GM21528 (cell line): ENCODE data around the gene TTYH3.
A peak's percentile ranks its signal among the peaks of the same experiment; 100 is the strongest.

Experiments
- ATAC-seq: cut with Tn5 transposase; IDR thresholded peaks from one replicate; pipeline ENCODE4 v1.9.1; 2021; ENCODE audit warnings: mild to moderate bottlenecking, moderate library complexity; ENCODE audit not compliant: unreplicated experiment, low FRiP score

The TTYH3 gene

DNA sequence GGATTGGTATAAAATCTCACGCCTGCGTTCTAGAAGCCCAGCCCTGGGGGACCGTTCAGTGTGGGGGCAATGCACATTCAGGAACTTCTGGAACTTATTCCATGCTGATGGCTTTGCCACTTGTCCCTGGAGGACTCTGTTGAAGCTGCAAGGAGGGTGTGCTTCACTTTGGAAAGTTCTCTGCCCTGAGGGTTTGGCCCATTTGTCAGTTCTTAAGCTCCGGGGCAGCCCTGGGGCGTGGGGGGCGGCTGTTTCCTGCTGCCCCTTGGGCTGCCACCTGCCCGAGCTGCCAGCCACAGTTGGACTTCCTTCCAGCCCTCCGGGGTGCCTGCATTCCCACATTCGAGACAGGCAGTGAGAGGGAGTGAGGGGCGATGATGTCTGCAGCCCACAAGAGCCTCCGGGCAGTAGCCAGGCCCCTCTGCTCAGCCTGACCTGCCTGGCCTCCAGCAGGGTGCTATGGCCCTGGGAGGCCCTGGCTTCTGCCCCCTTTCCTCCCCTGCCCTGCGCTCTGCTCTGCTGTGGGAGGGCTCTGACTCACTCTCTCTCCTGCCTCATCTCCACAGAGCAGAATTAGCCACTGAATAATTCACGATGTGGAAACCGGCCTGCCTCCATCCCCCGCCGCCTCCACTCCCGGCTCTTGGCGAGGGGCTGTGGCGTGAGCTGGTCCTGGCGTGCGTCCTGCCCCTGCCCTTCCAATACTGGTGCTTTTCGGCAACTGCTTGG, 1.9 kb downstream of the TTYH3 start:
- no peak for ATAC-seq

DNA sequence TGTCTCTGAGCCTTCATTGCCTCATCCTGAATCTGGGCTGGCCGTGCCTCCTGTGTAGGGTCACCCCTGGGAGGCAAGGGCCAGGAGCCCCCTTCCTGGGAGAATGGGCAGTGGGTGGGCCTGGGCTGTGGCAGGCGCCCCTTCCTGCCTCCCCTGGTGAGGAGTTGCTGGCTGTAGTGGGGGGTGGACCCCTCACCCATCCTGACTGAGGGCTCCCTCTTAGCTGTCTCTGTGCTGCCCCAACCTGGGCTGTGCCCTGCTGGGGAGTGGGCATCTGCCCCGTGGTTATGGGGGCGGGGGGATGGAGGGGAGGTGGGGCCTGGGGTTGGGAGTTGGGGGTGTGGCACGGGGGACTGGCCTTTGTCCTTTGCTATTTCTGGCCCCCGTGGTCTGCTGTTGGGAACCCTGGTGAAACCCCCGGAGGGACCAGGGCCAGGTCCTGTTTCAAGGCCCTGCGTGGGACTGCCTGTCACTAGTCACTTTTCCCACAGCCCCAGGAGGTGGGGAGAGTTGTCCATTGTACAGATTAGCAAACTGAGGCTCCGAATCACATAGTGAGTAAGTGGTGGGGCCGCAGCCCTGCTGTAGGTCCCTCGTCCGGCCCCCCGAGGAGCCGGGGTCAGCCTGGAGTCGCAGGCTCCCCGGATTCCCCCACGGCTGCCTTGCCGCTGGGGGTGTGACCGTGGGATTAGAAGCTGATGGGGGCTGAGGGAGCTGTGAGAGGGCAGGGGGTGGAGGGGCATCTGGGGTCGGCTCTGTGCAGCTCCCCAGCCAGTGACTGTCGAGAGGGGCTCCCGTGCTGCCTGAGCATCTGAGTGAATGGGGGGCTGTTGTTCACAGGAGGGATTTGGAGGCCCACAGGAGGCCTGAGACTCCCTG, 2.7 kb downstream of the TTYH3 start:
- ATAC-seq = no peak

DNA sequence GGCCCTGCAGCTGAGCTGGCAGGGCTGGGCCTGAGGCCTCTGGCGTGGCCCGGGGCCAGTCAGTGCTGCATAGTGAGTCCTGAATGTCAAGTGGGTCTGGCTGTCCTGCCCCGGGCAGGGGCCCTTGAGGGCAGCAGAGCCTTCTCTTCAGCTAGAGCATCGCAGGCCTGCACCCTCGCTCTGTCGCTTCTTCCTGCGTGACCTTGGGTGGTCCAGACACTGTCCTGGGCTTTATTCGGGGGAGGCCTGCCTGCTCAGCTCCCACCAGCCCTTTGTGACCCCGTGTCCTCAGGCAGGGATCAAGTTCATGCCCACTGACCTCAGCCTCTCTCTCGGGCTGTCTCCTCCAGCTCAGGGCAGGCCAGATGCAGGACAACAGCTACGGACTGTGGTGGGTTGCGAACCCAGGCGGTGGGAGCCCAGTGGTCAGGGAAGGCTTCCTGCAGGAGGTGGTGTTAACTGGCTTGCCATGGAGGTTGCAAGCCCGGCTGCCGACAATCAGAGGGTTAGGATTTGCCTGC, 3.4 kb downstream of the TTYH3 start:
- ATAC-seq = no peak

DNA sequence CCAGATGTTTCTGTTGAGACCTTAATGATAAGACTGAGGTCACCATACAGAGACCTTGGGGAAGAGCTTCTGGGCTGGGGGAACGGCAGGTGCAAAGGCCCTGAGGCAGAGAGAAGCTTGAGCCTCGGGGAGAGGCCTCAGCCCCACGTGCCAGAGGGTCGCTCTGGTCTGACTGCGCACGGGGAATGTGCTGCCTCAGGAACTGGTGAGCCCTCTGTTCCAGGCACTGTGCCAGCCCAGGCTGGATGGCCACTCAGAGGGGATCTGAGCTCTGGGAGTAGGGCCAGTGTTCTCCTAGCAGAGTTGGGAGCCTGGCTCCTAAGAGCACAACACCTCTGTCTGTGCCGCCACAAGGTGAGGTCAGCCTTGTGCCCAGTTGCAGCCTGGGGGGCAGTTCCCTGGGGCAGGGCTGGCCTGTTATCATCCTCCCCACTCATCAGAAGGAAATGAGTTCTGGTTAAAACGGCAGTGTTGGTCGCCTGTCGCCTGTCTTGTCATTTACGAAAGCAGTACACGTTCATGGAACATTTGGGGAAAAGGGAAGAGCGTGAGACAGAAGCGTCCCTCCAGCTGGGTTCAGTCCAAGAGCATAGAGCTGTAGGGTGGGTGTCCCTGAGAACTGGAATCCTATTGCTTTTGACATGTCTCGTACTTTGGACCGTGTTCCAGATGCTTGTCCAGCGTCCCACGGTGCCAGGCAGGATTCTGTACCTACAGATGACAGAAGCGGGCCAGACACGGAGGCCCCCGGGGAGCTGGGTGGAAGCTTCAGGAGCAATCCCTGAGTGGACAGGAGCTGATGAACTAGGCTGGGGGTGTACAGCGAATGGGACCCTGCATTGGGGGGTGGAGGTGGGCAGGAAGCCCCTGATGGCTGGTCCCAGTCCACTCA, 4.3 kb downstream of the TTYH3 start:
- no peak for ATAC-seq

DNA sequence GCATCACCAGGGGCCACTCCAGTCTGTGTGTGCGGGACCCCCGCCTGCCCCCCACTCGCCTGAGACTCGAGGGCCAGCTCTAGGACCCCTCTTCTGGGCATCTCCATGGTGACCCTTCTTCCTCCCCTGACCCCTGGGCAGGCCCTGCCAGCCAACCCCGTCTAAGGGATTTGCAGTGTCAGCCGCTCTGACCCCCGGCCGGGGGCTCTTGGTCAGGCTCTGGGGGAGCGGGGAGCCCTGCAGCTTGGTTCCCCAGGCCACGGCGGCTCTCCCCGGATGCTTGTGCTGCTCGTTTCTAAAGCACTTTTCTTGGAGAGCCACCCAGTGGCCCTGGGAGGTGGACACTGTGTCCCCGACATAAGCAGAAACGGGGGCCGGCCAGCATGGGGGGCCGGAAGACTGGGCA, 5.3 kb downstream of the TTYH3 start:
- no peak for ATAC-seq

DNA sequence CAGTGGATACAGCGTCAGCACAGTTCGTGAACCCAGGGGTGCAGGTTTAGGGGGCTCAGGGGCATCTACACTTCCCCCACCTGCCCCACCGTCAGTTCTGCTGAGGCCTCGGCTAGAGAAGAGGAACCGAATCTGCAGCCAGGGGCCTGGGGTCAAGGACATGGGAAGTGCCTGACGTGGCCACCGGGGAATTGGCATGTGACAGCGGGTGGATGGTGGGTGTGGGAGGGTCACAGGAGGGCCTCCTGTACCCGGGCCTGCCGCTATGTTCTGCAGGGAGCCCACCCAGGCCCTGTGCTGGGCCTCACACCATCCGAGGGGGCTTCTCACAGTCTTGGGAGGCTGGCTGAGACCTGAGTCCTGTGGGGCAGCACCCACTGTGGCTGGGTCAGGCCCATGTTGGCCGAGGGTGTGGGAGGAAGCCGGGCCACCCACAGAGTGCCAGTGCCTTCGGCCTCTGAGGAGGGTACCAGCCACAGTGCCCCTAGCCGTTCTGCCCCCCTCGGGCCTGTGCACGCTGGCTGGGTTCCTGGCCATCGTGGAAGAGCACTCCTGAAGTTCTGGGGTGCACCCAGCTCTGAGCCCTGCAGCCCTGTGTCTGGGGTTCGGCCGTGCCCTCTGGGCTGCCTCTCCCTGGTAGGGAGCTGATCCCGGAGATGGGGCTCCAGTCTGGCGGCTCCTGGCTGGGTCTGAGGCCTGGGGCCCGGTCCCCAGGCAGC, 5.9 kb downstream of the TTYH3 start:
- ATAC-seq = no peak

DNA sequence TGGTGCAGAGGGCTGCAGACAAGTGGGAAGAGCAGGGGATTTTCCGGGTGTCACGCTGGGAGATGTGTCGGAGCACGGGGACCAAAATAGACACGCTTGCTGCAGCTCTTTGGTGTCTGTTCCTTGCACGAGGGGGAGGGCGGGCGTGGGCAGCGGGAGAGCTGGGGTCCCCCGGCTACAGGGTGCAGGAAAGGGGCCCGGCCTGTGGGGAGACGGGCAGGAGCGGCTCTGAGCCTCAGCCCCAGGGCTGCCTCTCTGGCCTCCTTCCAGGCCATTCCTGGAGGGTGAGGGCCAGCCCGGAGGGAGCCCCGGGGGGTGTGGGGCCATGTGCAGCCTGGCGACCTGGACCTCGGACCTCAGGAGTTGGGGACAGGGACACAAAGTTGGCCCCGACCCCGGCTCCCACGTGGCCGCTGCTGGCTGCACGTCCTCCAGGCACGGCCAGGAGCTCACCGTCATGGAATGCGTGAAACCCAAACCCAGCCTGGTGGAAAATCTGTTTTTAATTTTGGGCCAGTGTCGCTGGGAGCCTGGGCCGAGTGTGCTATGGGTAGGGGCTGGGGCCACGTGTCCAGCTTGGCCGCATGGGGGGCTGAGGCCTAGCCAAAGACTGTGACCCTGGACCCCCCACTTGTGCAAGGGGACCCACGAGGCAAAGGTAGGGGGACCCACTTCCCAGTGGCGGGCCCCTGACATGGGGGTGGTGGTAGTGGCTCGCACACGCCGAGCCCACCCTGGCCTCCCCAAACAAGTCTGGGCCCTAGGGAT, 6.6 kb downstream of the TTYH3 start:
- ATAC-seq = no peak

DNA sequence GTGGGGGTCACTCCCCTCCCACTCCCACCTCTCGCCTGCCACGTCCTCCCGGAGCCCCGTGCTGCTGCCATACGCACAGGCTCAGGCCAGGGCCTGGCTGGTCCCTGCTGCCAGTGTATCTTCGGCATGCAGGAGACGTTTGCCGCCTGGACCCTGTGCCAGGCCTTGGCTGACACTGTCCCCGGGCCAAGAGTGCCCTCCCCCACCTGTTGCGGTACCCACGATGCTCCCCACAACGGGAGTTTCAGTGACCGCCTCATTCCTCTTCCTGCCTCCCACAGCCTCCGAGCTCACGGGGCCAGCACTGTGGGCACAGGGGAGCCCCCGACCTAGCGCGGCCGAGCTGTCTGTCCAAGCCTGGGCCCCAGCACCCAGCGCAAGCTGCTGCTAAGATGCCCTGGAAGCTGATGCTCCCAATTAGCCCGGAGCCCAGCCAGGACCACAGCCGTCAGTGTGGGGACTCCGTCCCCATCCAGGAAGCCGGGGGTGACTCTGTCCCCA, 7.4 kb downstream of the TTYH3 start:
- no peak for ATAC-seq

DNA sequence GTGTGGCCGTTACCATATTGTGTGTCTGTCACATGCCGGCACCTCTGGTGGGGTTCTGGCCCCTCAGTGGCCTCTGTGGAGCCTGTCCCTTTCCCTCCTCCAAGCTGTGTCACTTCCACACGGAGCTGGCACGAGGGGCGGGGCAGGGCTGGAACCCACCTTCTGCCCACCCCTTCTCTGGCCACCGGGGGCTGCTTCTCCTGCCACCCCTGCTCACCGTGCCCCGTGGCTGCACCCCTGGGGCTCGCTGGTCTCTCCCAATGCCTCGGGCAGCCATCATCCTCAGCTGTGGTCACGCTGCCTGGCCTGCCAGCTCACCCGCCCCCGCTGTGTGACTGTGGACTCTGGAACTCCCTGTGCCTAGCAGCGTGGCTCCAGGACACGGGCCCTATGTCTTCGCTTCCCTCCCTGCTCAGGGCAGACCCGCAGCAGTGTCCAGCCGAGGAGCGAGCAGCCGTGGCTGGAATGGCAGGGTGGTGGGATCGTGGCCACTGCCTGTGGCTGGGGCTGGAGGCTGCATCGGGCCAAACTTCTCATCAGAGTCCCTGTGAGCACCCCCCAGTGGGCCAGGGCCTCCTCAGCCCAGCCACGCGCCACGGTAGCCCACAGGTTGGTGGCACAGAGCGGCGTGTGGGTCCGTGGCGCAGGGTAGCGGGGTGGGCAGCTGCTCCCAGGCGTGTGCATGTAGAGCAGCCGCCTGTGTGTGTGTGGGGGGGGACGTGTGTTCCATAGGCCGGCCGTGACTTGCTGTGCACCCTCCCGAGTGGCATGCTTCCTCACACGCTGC, 8.1 kb downstream of the TTYH3 start:
- ATAC-seq = no peak

DNA sequence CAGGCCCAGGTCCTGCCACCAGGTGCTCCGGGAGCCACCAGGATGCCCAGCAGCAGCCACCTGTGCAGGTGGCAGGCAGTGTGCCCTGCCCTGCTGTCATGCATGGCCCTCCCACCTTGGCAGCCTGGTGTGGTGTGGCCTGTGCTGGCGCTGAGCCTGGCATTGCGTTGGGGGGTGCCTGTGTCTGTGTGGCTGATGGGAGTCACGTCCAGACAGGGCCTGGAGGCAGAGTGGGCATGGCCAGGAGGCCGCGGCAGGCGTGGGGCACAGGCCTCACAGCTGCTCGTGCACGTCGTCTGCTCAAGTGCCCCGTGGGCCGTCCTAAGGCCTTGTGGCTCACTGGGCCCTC, 8.7 kb downstream of the TTYH3 start:
- no peak for ATAC-seq

DNA sequence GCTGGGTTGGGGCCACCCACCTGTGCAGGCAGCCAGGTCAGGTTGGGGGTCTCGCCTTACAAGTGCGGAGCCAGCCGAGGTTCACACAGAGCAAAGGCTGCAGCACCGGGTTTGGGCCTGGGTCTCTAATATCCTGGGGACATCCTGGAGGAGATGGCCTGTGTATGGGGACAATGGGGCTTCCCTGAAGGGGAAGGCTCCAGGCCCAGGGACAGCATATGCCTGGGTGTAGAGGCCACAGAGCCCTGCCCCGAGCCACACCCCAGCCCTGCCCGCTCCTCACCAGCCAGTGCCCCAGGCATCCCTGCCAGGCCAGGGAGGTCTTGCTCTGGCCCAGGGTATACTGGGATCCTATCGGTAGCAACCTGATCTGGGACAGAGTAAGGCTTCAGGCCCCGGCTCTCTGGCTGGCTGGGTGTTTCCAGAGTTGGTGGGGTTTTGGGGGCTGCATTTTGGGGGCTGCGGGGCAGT, 9.1 kb downstream of the TTYH3 start:
- no peak for ATAC-seq

DNA sequence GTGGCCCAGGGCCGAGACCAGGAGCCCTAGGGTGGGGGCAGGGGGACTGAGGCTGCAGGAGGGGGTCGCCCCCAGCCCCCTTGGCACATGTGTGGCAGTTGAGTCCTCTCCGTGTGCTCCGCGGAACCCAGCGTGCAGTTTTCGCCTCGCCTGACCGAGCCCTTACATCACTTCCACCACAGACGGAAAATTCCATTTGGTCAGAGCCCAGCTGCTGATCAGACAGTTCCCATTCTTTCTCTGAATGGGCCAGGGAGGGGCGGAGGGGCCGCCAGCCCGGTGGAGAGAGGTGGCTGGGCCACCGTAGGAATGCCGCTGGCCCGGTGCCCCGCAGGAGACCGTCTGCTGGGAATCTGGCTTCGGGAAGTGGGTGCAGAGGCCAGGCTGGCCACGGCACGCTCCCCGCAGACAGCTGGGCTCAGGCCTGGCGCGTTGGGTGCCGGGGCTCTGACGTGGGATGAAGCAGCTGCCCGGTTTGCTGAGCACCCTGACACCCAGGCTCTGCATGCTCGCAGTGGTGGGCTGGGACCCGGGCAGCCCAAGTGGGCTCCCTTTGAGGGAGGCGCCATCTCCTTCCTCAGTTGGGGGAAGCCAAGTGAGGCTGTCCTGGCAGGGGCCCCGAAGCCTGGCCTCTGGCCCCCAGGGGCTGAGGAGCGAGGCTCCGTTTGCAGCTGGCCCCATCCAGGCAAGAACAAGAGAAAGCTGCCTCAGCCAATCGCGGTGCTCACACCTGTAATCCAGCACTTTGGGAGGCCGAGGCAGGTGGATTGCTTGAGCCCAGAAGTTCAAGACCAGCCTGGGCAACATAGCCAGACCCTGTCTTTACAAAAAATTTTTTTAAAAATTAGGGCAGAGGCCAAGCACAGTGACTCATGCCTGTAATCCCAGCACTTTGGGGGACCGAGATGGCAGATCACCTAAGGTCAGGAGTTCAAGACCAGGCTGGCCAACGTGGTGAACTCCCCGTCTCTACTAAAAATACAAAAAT, 9.9 kb downstream of the TTYH3 start:
- peak; percentile 34 for ATAC-seq

DNA sequence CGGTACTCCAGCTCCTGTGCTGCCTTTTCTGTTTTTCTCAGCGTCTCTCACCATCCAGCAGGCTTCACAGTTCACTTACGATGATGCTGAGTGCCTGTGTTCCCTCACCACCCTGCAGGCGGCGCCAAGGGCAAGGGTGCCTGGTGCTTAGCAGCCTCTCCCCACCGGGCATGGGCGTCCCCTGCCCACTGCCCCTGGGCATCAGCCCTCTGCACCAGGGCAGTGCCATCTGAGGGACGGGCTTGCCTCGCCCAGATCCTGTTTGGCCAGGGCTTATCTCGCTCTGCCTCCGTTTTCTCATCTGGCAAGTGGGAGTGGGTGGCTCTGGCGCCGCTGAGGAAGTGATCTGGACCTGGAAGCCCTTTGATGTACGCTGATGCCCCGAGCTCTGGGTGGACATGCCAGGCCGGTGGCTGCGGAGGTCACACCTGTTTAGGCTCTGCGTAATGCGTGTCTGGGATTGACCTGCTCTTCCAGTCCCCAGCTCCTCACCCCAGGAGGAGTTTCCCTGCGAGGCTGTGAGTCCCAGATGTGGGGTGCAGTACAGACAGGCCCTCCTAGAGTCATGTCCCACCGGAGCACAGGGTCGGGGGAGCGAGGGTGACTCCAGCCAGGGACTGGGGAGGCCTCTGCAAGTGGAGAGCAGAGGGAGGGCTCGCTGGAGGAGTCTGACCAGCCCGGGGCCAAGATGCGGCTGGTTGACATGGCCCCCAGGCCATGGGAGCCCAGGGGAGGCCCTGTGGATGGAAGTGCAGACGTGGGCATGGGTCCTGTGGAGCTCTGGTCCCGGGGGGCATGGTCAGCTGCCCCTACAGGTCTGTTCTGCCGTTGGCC, 11.8 kb downstream of the TTYH3 start:
- no peak for ATAC-seq

DNA sequence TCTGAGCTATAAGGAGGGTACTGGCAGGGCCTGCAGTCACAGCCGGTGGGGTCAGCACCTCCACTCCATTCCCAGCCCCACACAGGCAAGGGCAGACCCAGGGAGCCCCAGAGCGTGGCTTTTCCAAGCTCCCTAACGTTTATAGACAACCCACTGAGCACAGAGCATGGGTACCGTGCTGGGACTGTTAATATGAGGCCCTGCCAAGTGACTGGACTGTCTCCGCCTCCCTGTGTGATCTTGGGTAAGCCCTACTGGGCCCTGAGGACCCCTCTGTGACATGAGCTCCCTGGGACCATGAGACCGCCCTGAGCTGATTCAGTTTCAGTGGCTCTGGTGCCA, 12.4 kb downstream of the TTYH3 start:
- no peak for ATAC-seq

DNA sequence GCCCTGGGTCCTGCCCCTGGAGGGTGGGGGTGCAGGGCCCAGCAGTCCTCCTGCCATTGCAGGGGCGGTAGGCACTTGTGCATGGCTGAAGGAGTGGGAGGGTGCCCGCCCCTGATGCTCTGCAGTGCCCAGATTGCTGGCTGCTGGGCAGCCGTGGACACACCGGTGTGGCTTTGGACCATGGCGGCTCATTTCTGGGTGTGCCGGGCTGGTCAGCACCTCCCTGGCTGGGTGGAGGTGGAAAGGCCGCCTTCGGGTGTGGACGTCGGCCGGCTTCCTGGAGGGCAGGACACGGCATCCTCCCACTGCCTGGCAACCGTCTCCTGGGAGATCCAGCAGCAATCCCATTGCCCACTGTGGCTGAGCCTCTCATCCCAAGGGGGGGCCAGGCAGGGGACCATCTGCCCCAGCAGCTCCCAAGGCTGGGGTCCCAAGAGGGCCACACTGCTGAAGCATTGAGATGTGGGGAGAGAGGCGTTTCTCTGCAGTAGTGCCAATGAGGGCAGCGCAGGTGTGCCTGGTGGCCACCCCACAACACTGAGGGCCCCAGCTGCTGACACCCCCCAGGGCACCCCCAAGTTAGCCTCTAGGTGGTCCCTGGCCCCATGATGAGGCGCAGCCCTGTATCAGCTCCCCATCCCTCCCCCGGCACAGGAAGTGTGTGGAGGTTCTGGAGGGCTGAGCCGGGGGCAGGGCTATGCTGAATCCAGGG, 12.9 kb downstream of the TTYH3 start:
- ATAC-seq = no peak
